ENCODE data around the gene TOR1B.

TOR1B gene

DNA sequence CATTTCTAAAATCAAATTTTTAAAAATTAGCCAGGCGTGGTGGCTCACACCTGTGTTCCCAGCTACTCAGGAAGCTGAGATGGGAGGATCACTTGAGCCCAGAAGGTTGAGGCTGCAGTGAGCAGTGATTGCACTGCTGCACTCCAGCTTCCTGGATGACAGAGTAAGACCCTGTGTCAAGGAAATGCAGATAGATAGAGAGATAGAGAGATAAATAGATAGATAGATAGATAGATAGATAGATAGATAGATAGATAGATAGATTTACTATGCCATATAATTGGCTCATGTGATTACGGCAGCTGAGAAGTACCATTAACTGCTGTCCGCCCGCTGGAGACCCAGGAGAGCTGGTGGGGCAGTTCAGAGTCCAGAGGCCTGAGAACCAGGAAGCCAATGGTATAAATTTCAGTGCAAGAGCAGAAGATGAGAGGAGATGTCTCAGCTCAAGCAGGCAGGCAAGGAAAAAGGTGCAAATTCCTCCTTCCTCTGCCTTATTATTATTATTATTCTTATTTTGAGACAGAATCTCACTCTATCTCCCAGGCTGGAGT, 37.1 kb upstream of the TOR1B start:
- Mint-ChIP-seq H3K27me3 (ENCODE audit: low read depth) (peaks cover 3% of the 10 kb centered on the region), H3K36me3 (ENCODE audit: low read depth) (no peaks in the 10 kb centered on the region), H3K4me3 (no peak overlapping the region), H3K4me1 (peaks cover 19% of the 10 kb centered on the region), H3K9me3 (no peaks in the 10 kb centered on the region), H3K27ac (no peak overlapping the region)
- no peak for TF ChIP-seq CTCF (IDR thresholded peaks at IDR 0.05; ENCODE audit: unreplicated experiment in 3 of 3)

- H3K9me3 Mint-ChIP-seq, result no peaks in the 10 kb centered on the region
- no peaks in the 10 kb centered on the region for H3K36me3 Mint-ChIP-seq (ENCODE audit: low read depth)
- peaks cover 3% of the 10 kb centered on the region for H3K27me3 Mint-ChIP-seq (ENCODE audit: low read depth)
- TF ChIP-seq CTCF (IDR thresholded peaks at IDR 0.05; ENCODE audit: unreplicated experiment in 3 of 3), result no peak
- no peak overlapping the region for H3K27ac Mint-ChIP-seq
- no peak overlapping the region for H3K4me3 Mint-ChIP-seq
- peaks cover 2% of the 10 kb centered on the region for H3K4me1 Mint-ChIP-seq
Measured at GRCh38 chr9:129768486-129768885, 34.5 kb upstream of the TOR1B start.

DNA sequence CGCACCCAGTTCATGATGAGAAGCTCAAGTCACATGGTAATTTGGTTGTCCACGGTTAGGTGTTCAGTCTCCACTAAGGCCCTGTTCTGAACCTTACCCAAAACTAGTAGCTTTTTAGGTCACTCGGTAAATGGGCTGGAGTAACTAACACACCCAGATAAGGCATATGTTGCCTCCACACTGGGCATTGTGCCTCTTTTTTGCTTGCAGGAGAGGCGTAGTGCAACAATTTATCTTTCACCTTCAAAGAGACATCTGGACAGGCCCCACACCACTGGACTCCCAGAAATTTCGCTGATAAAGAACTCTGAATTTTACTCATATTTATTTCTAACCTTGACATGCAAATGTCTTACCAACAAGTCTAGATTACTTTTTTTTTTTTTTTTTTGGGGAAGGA, 33.3 kb upstream of the TOR1B start:
- Mint-ChIP-seq H3K27me3 (ENCODE audit: low read depth) (peaks cover 3% of the 10 kb centered on the region), H3K27ac (no peak overlapping the region), H3K4me1 (no peaks in the 10 kb centered on the region), H3K9me3 (no peaks in the 10 kb centered on the region), H3K4me3 (no peak overlapping the region), H3K36me3 (ENCODE audit: low read depth) (no peaks in the 10 kb centered on the region)
- TF ChIP-seq CTCF (IDR thresholded peaks at IDR 0.05; ENCODE audit: unreplicated experiment in 3 of 3), result no peak

GRCh38 chr9:129770741-129771140, 32.2 kb upstream of the TOR1B start:
- Mint-ChIP-seq H3K4me3 (no peak overlapping the region), H3K36me3 (ENCODE audit: low read depth) (no peaks in the 10 kb centered on the region), H3K27ac (no peak overlapping the region), H3K4me1 (no peaks in the 10 kb centered on the region), H3K9me3 (no peaks in the 10 kb centered on the region), H3K27me3 (ENCODE audit: low read depth) (peaks cover 1% of the 10 kb centered on the region)
- no peak for TF ChIP-seq CTCF (IDR thresholded peaks at IDR 0.05; ENCODE audit: unreplicated experiment in 3 of 3)

GRCh38 chr9:129773262-129774048, 29.5 kb upstream of the TOR1B start:
- Mint-ChIP-seq H3K27ac (no peak overlapping the region), H3K9me3 (no peaks in the 10 kb centered on the region), H3K36me3 (ENCODE audit: low read depth) (no peaks in the 10 kb centered on the region), H3K4me1 (peaks cover 9% of the 10 kb centered on the region), H3K4me3 (no peak overlapping the region), H3K27me3 (ENCODE audit: low read depth) (no peaks in the 10 kb centered on the region)
- TF ChIP-seq CTCF (IDR thresholded peaks at IDR 0.05; ENCODE audit: unreplicated experiment in 3 of 3), result no peak

Data from nephron (organoid).